Lower lobe of right lung (tissue), 2 donors: ENCODE data around the gene CACNA1H. TPM values are rescaled to one million over a fixed set of nuclear protein-coding genes. Genes with fewer than 3 reads are reported as not detected.
"Not testable (repeated sequence)": the region's sequence is repeated elsewhere in the genome, so short reads cannot be mapped to it uniquely, and the experiment has no call there.

Experiments used
- ATAC-seq, 2 donors: fragments of 200-7000 bp; cut with Tn5 transposase; one replicate each; pipeline ENCODE4 v1.9.1; 2020 to 2022; ENCODE audit warnings: mild to moderate bottlenecking in 2 of 2, moderate library complexity in 2 of 2
- DNase-seq: peaks from one replicate; pipeline ENCODE4 v3.0.0-alpha.2; 2020
- H3K27ac ChIP-seq: fragments of 200-600 bp; one replicate; pipeline ENCODE4 v1.8.0; 2022
- H3K27me3 ChIP-seq: fragments of 200-600 bp; one replicate; pipeline ENCODE4 v1.8.0; 2022; ENCODE audit warnings: low read depth
- H3K36me3 ChIP-seq: fragments of 200-600 bp; one replicate; pipeline ENCODE4 v1.8.0; 2022; ENCODE audit warnings: mild to moderate bottlenecking
- H3K4me1 ChIP-seq: fragments of 200-600 bp; one replicate; pipeline ENCODE4 v1.8.0; 2022
- H3K4me3 ChIP-seq: fragments of 200-600 bp; one replicate; pipeline ENCODE4 v1.8.0; 2022; ENCODE audit warnings: mild to moderate bottlenecking
- H3K9me3 ChIP-seq: fragments of 200-600 bp; one replicate; pipeline ENCODE4 v1.8.0; 2022
- intact Hi-C: fragments of 100-400 bp; cut with DNase I; formaldehyde crosslinking; loops from one replicate; pipeline ENCODE4 v1.11.0; 2022
- total RNA-seq: library from RNA; stranded (reverse); fragmentation: NEBNext Ultra II Directional; extraction: Animal tissue kit (Norgen Biotek cat#: 25700); gene quantifications from one replicate; pipeline ENCODE4 v1.2.1, GENCODE V29; 2021
- TF ChIP-seq, protein P1 (sequence below): fragments of 200-600 bp; IDR thresholded peaks from one replicate; pipeline ENCODE4 v1.8.0; 2022; ENCODE audit warnings: antibody characterized with exemption, mild to moderate bottlenecking
- donor health status: DM: no; HTN: yes; CAD: no; lungs with severe emphysema.

CACNA1H gene
- total RNA-seq, 1 donor from 2014 or later = 8.4 TPM

DNA sequence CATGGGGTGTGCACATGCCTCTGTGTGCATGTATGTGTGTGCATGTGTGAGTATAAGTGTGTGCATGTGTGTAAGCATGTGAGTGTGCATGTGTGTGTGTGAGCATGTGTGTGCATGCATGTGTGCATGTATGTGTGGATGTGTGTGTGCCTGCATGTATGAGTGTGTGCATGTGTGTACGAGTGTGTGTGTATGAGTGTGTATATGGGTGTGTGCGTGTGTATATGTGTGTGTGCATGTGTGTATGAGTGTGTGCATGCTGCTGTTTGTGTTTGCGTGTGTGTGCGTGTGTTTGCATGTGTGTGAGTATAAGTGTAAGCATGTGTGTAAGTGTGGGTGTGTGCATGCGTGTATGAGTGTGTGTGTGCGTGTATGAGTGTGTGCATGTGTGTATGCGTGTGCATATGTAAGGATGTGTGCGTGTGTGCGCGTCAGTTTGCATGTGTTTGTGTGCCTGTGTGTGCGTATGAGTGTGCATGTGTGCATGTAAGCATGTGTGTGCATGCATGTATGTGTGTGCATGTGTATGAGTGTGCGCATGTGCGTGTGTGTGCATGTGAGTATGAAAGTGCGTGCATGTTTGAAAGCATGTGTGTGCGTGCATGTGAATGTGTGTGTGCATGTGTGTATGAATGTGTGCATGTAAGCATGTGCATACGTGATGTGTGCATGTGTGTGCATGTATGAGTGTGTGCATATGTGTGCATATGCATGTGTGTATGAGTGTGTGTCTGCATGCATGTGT, 111.6 kb downstream of the CACNA1H start:
- ATAC-seq = no peak
- H3K27me3 ChIP-seq = peaks cover 46% of the 10 kb centered on the region
- intact Hi-C loops = no loop called here

DNA sequence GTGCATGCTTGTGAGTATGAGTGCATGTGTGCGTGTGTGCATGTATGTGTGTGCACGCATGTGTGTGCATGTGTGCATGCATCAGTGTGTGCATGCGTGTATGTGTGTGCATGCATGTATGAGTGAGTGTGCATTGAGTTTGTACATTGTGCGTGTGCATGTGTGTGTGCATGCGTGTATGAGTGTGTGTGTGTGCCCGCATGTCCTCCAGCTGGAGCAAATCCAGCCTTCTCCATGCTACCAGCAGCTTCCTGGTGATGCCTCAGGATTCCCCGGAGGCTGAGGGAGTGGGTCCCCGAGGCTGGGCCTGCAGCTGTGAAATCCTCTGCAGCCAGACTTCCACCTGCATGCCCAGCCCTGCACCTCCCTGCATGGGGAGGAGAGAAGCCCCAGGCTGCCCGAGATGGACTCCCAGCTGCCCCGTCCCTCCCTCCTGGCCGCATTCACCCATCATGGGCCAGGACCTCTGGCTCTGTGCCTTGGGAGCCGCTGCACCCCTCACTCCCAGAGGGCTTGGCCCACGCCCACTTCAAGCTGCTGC, 112.3 kb downstream of the CACNA1H start:
- intact Hi-C loops = no loop called here
- H3K27me3 ChIP-seq = peaks cover 46% of the 10 kb centered on the region

More for the DNA sequence above, 111.6 kb downstream of the CACNA1H start:
- DNase-seq = no peak
- H3K36me3 ChIP-seq = no peaks in the 10 kb centered on the region
- TF ChIP-seq, protein P1, sequence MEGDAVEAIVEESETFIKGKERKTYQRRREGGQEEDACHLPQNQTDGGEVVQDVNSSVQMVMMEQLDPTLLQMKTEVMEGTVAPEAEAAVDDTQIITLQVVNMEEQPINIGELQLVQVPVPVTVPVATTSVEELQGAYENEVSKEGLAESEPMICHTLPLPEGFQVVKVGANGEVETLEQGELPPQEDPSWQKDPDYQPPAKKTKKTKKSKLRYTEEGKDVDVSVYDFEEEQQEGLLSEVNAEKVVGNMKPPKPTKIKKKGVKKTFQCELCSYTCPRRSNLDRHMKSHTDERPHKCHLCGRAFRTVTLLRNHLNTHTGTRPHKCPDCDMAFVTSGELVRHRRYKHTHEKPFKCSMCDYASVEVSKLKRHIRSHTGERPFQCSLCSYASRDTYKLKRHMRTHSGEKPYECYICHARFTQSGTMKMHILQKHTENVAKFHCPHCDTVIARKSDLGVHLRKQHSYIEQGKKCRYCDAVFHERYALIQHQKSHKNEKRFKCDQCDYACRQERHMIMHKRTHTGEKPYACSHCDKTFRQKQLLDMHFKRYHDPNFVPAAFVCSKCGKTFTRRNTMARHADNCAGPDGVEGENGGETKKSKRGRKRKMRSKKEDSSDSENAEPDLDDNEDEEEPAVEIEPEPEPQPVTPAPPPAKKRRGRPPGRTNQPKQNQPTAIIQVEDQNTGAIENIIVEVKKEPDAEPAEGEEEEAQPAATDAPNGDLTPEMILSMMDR = no peak
- no peak overlapping the region for H3K4me3 ChIP-seq
- H3K9me3 ChIP-seq = no peaks in the 10 kb centered on the region
- H3K27ac ChIP-seq = no peak overlapping the region
- no peaks in the 10 kb centered on the region for H3K4me1 ChIP-seq

DNA sequence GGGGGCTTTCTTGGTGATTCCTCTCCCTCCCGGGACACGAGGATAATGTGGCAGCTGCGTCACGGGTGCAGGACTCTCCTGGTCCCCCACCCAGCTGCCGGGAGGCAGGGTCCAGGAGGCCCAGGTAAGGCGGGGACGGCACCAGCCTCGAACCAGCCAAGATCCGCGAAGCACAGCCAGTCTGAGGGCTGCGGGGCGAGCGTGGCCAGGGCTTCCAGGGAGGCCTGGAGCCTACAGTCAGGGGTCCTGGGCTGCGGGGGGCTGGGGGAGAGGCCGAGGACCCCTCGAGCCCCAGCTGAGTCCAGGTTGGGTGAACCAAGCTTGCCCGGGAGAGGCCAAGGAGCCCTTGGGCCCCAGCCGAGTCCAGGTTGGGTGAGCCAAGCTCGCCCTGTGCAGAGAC, 112.9 kb downstream of the CACNA1H start:
- H3K27me3 ChIP-seq = peaks cover 43% of the 10 kb centered on the region
- no peak for DNase-seq

More for the DNA sequence above, 112.3 kb downstream of the CACNA1H start:
- ATAC-seq (no peak), DNase-seq (no peak)
- Histone ChIP-seq H3K9me3 (no peaks in the 10 kb centered on the region), H3K4me3 (no peak overlapping the region), H3K36me3 (no peaks in the 10 kb centered on the region), H3K4me1 (no peaks in the 10 kb centered on the region), H3K27ac (no peak overlapping the region)
- TF ChIP-seq, protein P1 = no peak

DNA sequence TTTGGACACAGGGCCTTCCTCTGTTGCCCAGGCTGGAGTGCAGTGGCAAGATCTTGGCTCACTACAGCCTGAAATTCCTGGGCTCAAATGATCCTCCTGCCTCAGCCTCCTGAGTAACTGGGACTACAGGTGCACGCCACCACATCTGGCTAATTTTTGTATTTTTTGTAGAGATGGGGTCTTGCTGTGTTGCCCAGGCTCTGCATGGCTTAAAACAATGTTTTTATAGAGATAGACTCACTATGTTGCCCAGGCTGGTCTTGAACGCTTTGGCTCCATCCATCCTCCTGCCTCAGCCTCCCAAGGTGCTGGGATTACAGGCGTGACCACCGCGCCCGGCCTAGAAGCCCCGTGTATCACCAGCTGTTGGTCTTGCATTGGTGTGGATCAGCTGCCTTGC, 116.5 kb downstream of the CACNA1H start:
- ATAC-seq, H3K4me3 ChIP-seq, H3K36me3 ChIP-seq, H3K4me1 ChIP-seq, H3K9me3 ChIP-seq, DNase-seq, H3K27ac ChIP-seq, intact Hi-C loops: not testable (repeated sequence)
- peaks cover 22% of the 10 kb centered on the region for H3K27me3 ChIP-seq

More for the DNA sequence above, 112.9 kb downstream of the CACNA1H start:
- TF ChIP-seq, protein P1 = no peak
- H3K27ac ChIP-seq = no peak overlapping the region
- no peak for ATAC-seq
- no peaks in the 10 kb centered on the region for H3K4me1 ChIP-seq
- intact Hi-C loops = no loop called here
- H3K36me3 ChIP-seq = no peaks in the 10 kb centered on the region
- no peaks in the 10 kb centered on the region for H3K9me3 ChIP-seq
- no peak overlapping the region for H3K4me3 ChIP-seq

DNA sequence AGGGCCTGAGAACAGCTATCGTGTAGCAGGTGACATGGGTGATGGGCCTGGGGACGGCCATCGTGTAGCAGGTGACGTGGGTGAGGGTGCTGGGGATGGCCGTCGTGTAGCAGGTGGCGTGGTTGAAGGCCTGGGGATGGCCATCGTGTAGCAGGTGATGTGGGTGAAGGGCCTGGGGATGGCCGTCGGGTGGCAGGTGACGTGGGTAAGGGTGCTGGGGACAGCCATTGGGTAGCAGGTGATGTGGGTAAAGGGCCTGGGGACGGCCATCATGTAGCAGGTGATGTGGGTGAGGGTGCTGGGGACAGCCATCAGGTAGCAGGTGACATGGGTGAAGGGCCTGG, 118.4 kb downstream of the CACNA1H start:
- intact Hi-C loops = no loop called here
- no peak overlapping the region for H3K4me3 ChIP-seq
- peaks cover 22% of the 10 kb centered on the region for H3K27me3 ChIP-seq
- peaks cover 5% of the 10 kb centered on the region for H3K4me1 ChIP-seq
- TF ChIP-seq, protein P1 = no peak
- DNase-seq = no peak
- no peak for ATAC-seq
- H3K27ac ChIP-seq = no peak overlapping the region
- H3K36me3 ChIP-seq = no peaks in the 10 kb centered on the region
- no peaks in the 10 kb centered on the region for H3K9me3 ChIP-seq

Other genes with a start within 250 kb of the CACNA1H start
- gene LMF1, start 182.1 kb upstream of the CACNA1H start, total RNA-seq = 23.8 TPM
- 0.15 TPM for gene SOX8, start 171.3 kb upstream of the CACNA1H start, total RNA-seq
- gene SSTR5, start 80.4 kb upstream of the CACNA1H start, total RNA-seq = not detected
- not detected for gene C1QTNF8, start 56.9 kb upstream of the CACNA1H start, total RNA-seq
- 2.9 TPM for gene TPSG1, start 72.2 kb downstream of the CACNA1H start, total RNA-seq
- gene TPSB2, start 77.1 kb downstream of the CACNA1H start, total RNA-seq = 168 TPM
- 103 TPM for gene TPSAB1, start 87.6 kb downstream of the CACNA1H start, total RNA-seq
- gene TPSD1, start 103.0 kb downstream of the CACNA1H start, total RNA-seq = 9.6 TPM
- 93.4 TPM for gene UBE2I, start 156.5 kb downstream of the CACNA1H start, total RNA-seq
- gene BAIAP3, start 180.5 kb downstream of the CACNA1H start, total RNA-seq = 8.4 TPM
- gene TSR3, start 198.8 kb downstream of the CACNA1H start, total RNA-seq = 39.5 TPM
- gene GNPTG, start 198.8 kb downstream of the CACNA1H start, total RNA-seq = 89.5 TPM